ENCODE data around the gene SEMA4D. TPM values are rescaled to one million over a fixed set of nuclear protein-coding genes. Genes with fewer than 3 reads are reported as not detected.

Gene SEMA4D
- total RNA-seq, 2 experiments from 2014 or later, result 159 to 161 TPM

DNA sequence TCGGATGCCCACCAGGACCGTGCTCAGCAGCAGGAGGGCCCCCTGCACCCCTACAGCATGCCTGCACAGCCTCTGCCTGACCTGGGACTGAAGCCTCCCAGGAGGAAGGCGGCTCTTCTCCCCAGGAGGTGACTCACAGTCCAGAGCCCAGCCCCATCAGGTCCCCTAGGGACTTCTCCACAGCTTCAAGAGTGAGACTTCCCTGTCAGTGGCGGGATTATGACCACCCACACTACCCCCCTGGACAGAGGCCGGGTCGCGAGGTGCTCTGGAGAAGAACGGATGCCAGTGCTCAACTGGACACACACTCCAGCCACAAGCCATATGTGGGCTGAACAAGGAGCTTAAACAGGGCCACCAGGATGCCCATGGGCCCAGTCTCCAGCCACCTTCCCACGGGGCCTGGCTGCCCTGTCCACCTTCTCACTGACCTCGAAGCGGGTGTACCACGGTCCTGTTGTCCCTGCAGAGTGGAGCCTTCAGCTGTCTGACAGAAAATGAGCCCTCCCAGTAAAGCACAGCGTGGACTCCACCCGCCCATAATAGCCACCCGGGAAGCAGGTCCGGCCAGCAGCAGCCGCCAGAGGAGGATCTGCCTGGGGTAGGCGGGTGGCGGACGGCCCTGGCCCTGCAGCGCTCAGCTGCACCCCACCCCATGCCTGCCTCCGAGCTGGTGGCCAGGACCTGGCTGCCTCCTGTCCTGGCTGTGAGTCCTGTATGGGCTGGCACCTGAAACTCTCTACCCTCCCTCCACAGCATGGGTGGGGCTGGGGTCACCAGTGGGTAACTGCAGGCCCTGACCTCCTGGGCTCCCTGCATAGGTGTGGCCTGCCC is 54.7 kb downstream of the SEMA4D start:
- no peaks in the 10 kb centered on the region for H3K9me3 Mint-ChIP-seq
- H3K4me1 Mint-ChIP-seq (ENCODE audit: low read depth), result peaks cover 90% of the 10 kb centered on the region
- CTCF ChIA-PET, result interaction anchor here (1.3 to 3.5 kb wide), 3 partner anchors 14 to 105 kb away, joined by 3 to 12 read pairs (median 7); no protein-coding TSS in a partner anchor
- intact Hi-C loops (cut with micrococcal nuclease), result no loop called here
- no peaks in the 10 kb centered on the region for H3K27me3 Mint-ChIP-seq
- H3K4me3 Mint-ChIP-seq, result no peak overlapping the region
- H3K36me3 Mint-ChIP-seq, result peaks cover 23% of the 10 kb centered on the region
- DNase-seq, result no peak
- POLR2A ChIA-PET, result no interaction called here
- peak overlapping the region; percentile 51 for H3K27ac Mint-ChIP-seq

DNA sequence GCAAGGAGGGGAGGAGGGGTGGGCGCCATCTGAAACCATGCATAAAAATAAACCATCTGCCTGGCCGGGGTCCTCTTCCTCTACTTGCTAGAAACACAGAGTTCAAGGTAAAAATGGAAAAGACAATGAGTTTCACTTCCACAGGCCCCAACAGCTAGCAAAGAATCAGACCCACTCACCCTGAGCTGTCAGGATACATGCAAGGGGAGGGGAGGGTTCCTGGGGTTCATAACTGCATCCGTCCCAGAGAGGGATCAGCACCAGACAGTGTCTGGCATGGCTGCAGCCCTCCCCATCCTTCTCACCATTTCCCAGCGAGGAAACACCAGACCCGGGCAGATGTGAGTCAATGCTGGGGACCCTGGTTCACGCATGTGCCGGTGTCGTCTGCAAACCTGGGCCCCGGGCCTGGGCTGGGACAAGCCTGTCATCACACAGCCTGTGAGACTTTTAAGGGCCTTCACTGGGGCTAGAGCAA is 55.4 kb downstream of the SEMA4D start:
- ChIA-PET CTCF (interaction anchor here (2.3 to 3.5 kb wide), 2 partner anchors 13 to 106 kb away, joined by 7 to 12 read pairs; no protein-coding TSS in a partner anchor), POLR2A (interaction anchor here (2.0 to 3.0 kb wide), 2 partner anchors 14 to 106 kb away, joined by 5 to 14 read pairs; no protein-coding TSS in a partner anchor)
- H3K9me3 Mint-ChIP-seq, result no peaks in the 10 kb centered on the region
- intact Hi-C loops (cut with micrococcal nuclease), result no loop called here
- H3K36me3 Mint-ChIP-seq, result peaks cover 22% of the 10 kb centered on the region
- H3K4me1 Mint-ChIP-seq (ENCODE audit: low read depth), result peaks cover 93% of the 10 kb centered on the region
- no peaks in the 10 kb centered on the region for H3K27me3 Mint-ChIP-seq
- no peak overlapping the region for H3K4me3 Mint-ChIP-seq
- DNase-seq, result no peak
- H3K27ac Mint-ChIP-seq, result peak overlapping the region; percentile 51

GRCh38 chr9:89441986-89442385 is 55.9 kb downstream of the SEMA4D start:
- H3K36me3 Mint-ChIP-seq, result peaks cover 22% of the 10 kb centered on the region
- no peaks in the 10 kb centered on the region for H3K27me3 Mint-ChIP-seq
- no peaks in the 10 kb centered on the region for H3K9me3 Mint-ChIP-seq
- peaks cover 93% of the 10 kb centered on the region for H3K4me1 Mint-ChIP-seq (ENCODE audit: low read depth)
- CTCF ChIA-PET, result interaction anchor here (2.3 to 3.5 kb wide), 2 partner anchors 13 to 107 kb away, joined by 7 to 12 read pairs; no protein-coding TSS in a partner anchor
- DNase-seq, result no peak
- intact Hi-C loops (cut with micrococcal nuclease), result no loop called here
- no peak overlapping the region for H3K27ac Mint-ChIP-seq
- no peak overlapping the region for H3K4me3 Mint-ChIP-seq
- POLR2A ChIA-PET, result interaction anchor here (2.0 to 3.0 kb wide), 2 partner anchors 14 to 107 kb away, joined by 5 to 14 read pairs; no protein-coding TSS in a partner anchor

GRCh38 chr9:89441655-89441970 is 56.3 kb downstream of the SEMA4D start:
- ChIA-PET CTCF (interaction anchor here (0.8 to 3.5 kb wide), 4 partner anchors 12 to 107 kb away, joined by 3 to 12 read pairs (median 7); no protein-coding TSS in a partner anchor), POLR2A (interaction anchor here (2.0 to 3.0 kb wide), 2 partner anchors 13 to 107 kb away, joined by 5 to 14 read pairs; no protein-coding TSS in a partner anchor)
- DNase-seq, result no peak
- intact Hi-C loops (cut with micrococcal nuclease), result no loop called here
- Mint-ChIP-seq H3K9me3 (no peaks in the 10 kb centered on the region), H3K27ac (no peak overlapping the region), H3K4me3 (no peak overlapping the region), H3K4me1 (ENCODE audit: low read depth) (peaks cover 93% of the 10 kb centered on the region), H3K27me3 (no peaks in the 10 kb centered on the region), H3K36me3 (peaks cover 22% of the 10 kb centered on the region)

DNA sequence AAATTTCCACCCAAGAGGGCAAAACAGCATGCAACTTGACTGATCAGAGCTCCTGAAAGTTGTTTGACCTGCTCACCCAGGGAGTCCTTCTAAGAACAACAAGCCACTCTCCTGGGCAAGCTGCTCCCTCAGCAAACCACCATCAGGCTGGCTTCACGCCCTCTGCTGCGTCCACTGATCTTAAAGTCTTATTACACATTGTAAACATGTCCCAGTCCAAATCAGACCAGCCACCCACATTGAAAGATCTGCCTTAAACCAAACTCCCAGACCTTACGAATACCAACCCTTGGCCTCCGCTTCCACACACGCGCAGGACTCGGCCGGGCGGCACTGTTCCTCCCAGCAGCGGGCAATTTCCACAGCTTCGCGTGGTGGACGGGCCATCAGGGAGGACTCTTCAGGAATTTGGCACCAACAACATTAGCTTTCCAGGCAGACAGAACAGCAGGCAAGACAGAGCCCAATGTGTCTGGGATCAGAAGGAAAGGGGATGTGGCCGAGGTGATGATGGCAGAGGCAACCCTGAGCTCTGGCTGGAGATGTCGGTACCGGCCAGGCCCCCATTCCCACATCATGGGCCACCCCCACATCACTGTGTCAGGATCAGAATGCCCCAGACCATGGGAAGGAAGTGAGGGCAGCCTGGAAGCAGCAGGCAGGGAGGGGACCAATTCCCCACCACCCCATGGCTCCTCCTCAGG is 56.8 kb downstream of the SEMA4D start:
- no peak for DNase-seq
- intact Hi-C loops (cut with micrococcal nuclease), result no loop called here
- Mint-ChIP-seq H3K36me3 (peaks cover 22% of the 10 kb centered on the region), H3K4me3 (no peak overlapping the region), H3K4me1 (ENCODE audit: low read depth) (peaks cover 93% of the 10 kb centered on the region), H3K9me3 (no peaks in the 10 kb centered on the region), H3K27me3 (no peaks in the 10 kb centered on the region), H3K27ac (peak overlapping the region; percentile 83)
- ChIA-PET POLR2A (interaction anchor here (1.5 to 3.0 kb wide), 3 partner anchors 11 to 108 kb away, joined by 4 to 14 read pairs (median 5); no protein-coding TSS in a partner anchor), CTCF (interaction anchor here (0.7 to 2.3 kb wide), 8 partner anchors 9 to 110 kb away, joined by 3 to 7 read pairs (median 4); no protein-coding TSS in a partner anchor)

DNA sequence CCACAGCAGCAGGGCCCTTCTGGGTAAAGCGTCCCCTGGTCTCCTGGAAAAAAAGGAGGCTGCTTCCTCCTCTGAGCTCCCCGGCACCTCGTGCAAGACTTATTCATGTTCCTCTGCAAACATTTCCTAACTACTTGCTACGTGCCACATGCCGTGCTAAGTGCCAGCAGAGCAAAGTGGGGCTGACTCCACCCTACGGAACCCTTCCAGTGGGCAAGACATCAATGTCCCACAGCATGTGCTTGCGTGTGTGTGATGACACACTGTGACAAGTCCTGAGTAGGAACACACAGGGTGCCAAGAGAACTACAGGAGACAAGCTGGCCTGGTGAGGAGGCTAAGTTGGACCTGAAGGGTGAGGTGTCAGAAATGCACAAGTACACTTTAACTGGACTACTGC is 57.4 kb downstream of the SEMA4D start:
- H3K9me3 Mint-ChIP-seq, result no peaks in the 10 kb centered on the region
- H3K27ac Mint-ChIP-seq, result peak overlapping the region; percentile 83
- ChIA-PET POLR2A (interaction anchor here (0.9 to 3.0 kb wide), 4 partner anchors 10 to 108 kb away, joined by 4 to 14 read pairs (median 4); no protein-coding TSS in a partner anchor), CTCF (interaction anchor here (0.7 to 2.0 kb wide), 7 partner anchors 9 to 111 kb away, joined by 3 to 7 read pairs (median 4); no protein-coding TSS in a partner anchor)
- no peaks in the 10 kb centered on the region for H3K27me3 Mint-ChIP-seq
- H3K4me3 Mint-ChIP-seq, result peak overlapping the region; percentile 20
- DNase-seq, result peak; percentile 58
- intact Hi-C loops (cut with micrococcal nuclease), result no loop called here
- peaks cover 92% of the 10 kb centered on the region for H3K4me1 Mint-ChIP-seq (ENCODE audit: low read depth)
- H3K36me3 Mint-ChIP-seq, result peaks cover 23% of the 10 kb centered on the region

- peaks cover 92% of the 10 kb centered on the region for H3K4me1 Mint-ChIP-seq (ENCODE audit: low read depth)
Measured at GRCh38 chr9:89440046-89440445, 57.9 kb downstream of the SEMA4D start.

DNA sequence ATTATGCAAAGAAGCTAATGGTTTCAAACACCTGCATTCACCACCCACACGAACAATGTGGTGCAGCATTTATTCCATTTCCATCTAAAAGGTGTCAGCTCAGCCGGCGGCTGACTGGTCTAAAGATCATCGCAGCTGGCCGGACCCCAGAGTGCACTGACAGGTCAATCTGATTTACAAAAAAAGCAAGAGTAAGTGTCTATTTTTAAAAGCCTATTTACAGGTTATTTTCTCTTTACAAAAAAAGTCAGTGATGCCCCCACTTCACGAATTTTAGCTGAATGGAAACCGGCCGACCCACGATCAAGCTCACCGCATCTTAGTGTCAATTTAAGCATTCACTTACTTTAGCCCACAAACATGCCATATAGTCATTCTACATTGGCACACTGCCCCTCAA is 58.3 kb downstream of the SEMA4D start:
- H3K4me1 Mint-ChIP-seq (ENCODE audit: low read depth), result peaks cover 89% of the 10 kb centered on the region
- no peaks in the 10 kb centered on the region for H3K27me3 Mint-ChIP-seq
- intact Hi-C loops (cut with micrococcal nuclease), result no loop called here
- H3K9me3 Mint-ChIP-seq, result no peaks in the 10 kb centered on the region
- ChIA-PET POLR2A (interaction anchor here (0.9 to 3.0 kb wide), 4 partner anchors 9 to 44 kb away, joined by 3 to 14 read pairs (median 4); no protein-coding TSS in a partner anchor), CTCF (interaction anchor here (1.3 to 2.0 kb wide), 3 partner anchors 10 to 109 kb away, joined by 7 read pairs; no protein-coding TSS in a partner anchor)
- peak overlapping the region; percentile 83 for H3K27ac Mint-ChIP-seq
- peaks cover 22% of the 10 kb centered on the region for H3K36me3 Mint-ChIP-seq
- no peak for DNase-seq
- H3K4me3 Mint-ChIP-seq, result no peak overlapping the region

More at GRCh38 chr9:89440046-89440445, 57.9 kb downstream of the SEMA4D start:
- intact Hi-C loops (cut with micrococcal nuclease), result no loop called here
- Mint-ChIP-seq H3K27ac (peak overlapping the region; percentile 83), H3K36me3 (peaks cover 23% of the 10 kb centered on the region), H3K27me3 (no peaks in the 10 kb centered on the region), H3K9me3 (no peaks in the 10 kb centered on the region), H3K4me3 (peak overlapping the region; percentile 20)
- ChIA-PET POLR2A (interaction anchor here (0.9 to 3.0 kb wide), 4 partner anchors 10 to 44 kb away, joined by 3 to 14 read pairs (median 4); no protein-coding TSS in a partner anchor), CTCF (interaction anchor here (1.1 to 2.0 kb wide), 5 partner anchors 11 to 111 kb away, joined by 3 to 7 read pairs (median 7); no protein-coding TSS in a partner anchor)
- no peak for DNase-seq

DNA sequence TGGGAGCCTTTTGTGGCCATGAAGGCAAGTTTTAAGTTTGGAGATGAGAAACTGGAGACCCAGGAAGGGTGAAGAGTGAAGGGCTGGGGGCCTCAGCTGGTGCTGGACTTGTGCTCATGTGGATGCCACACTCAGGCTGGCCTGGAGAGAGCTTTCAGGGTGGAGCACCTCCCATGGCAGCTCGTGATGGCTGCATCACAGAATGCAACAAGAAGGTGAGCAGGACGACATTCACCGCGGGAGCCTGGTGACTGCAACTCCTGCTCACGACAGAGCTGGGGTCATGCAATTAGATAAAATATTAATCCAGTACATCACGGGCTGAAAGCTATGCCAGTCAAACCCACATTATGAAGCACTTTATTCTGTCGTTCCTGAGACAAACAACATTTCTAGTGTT is 59.7 kb downstream of the SEMA4D start:
- Mint-ChIP-seq H3K36me3 (peaks cover 20% of the 10 kb centered on the region), H3K4me3 (no peak overlapping the region), H3K9me3 (no peaks in the 10 kb centered on the region), H3K27ac (no peak overlapping the region), H3K4me1 (ENCODE audit: low read depth) (peaks cover 85% of the 10 kb centered on the region), H3K27me3 (no peaks in the 10 kb centered on the region)
- intact Hi-C loops (cut with micrococcal nuclease), result no loop called here
- DNase-seq, result no peak
- ChIA-PET CTCF (interaction anchor here (0.6 kb wide), 1 partner anchor 9 kb away, joined by 3 read pairs; no protein-coding TSS in a partner anchor), POLR2A (interaction anchor here (0.8 kb wide), 1 partner anchor 91 kb away, joined by 3 read pairs; no protein-coding TSS in a partner anchor)

GRCh38 chr9:89437772-89438171 is 60.1 kb downstream of the SEMA4D start:
- Mint-ChIP-seq H3K4me1 (ENCODE audit: low read depth) (peaks cover 81% of the 10 kb centered on the region), H3K36me3 (peaks cover 20% of the 10 kb centered on the region), H3K27ac (peak overlapping the region; percentile 55), H3K27me3 (no peaks in the 10 kb centered on the region), H3K9me3 (no peaks in the 10 kb centered on the region), H3K4me3 (no peak overlapping the region)
- ChIA-PET POLR2A (no interaction called here), CTCF (interaction anchor here (1.1 kb wide), 1 partner anchor 10 kb away, joined by 4 read pairs; no protein-coding TSS in a partner anchor)
- DNase-seq, result no peak
- intact Hi-C loops (cut with micrococcal nuclease), result no loop called here

- Mint-ChIP-seq H3K36me3 (peaks cover 17% of the 10 kb centered on the region), H3K27ac (peak overlapping the region; percentile 55), H3K27me3 (no peaks in the 10 kb centered on the region), H3K9me3 (no peaks in the 10 kb centered on the region), H3K4me1 (ENCODE audit: low read depth) (peaks cover 81% of the 10 kb centered on the region), H3K4me3 (no peak overlapping the region)
- POLR2A ChIA-PET, result no interaction called here
- DNase-seq, result peak; percentile 72
- CTCF ChIA-PET, result interaction anchor here (1.1 to 1.3 kb wide), 2 partner anchors 10 to 112 kb away, joined by 4 to 6 read pairs; no protein-coding TSS in a partner anchor
- intact Hi-C loops (cut with micrococcal nuclease), result no loop called here
Measured at GRCh38 chr9:89436963-89437625, 60.8 kb downstream of the SEMA4D start.

Data from activated CD4-positive, alpha-beta memory T cell treated with anti-CD3 and anti-CD28 coated beads for 36 hours (primary cell).